GM08714 (cell line): ENCODE results near the gene PDZD7.

Source experiments
- H3K4me3 ChIP-seq: fragments of 200-500 bp; sonication (Bioruptor generic); 2 replicates; pipeline ENCODE4 v1.5.1; 2014; ENCODE audit warnings: mild to moderate bottlenecking, low read length, inconsistent platforms
- ZNF274 ChIP-seq: IDR thresholded peaks from 2 replicates; pipeline ENCODE4 v1.6.1; 2012; ENCODE audit warnings: mild to moderate bottlenecking, low read depth, low read length

PDZD7 gene

GRCh38 chr10:101031128-101031795, at the start of gene PDZD7, which contains the start of gene SFXN3:
PDZD7 (minus strand) TSS chr10:101031129; CDS start chr10:101030219, 910 bp downstream.
SFXN3 (plus strand) TSS chr10:101031234; CDS start chr10:101034695, 3,461 bp downstream.
- TF ChIP-seq ZNF274: no peak
- peak within 1 kb of the TSS; percentile 51; the same call in 1 of the 2 replicates for H3K4me3 ChIP-seq

GRCh38 chr10:101079874-101080273, 48.9 kb upstream of the PDZD7 start:
- H3K4me3 ChIP-seq: no peak overlapping the region
- TF ChIP-seq ZNF274: no peak

DNA sequence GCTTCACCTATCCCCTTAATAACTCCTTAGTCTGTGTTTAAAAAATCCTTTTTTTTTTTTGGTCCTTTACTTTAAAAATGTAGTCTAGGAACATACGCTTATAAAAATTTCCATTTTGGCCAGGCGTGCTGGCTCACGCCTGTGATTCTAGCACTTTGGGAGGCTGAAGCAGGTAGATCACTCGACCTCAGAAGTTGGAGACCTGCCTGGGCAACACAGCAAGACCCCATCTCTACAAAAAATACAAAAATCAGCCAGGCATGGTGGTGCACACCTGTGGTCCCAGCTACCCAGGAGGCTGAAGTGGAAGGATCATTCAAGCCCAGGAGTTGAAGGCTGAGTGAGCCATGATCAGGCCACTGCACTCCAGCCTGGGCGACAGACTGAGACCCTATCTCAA, 45.7 kb upstream of the PDZD7 start:
- TF ChIP-seq ZNF274: no peak

GRCh38 chr10:101075775-101076174, 44.8 kb upstream of the PDZD7 start:
- no peak for TF ChIP-seq ZNF274
- no peak overlapping the region for H3K4me3 ChIP-seq

More for the DNA sequence above, 45.7 kb upstream of the PDZD7 start:
- H3K4me3 ChIP-seq: no peak overlapping the region

DNA sequence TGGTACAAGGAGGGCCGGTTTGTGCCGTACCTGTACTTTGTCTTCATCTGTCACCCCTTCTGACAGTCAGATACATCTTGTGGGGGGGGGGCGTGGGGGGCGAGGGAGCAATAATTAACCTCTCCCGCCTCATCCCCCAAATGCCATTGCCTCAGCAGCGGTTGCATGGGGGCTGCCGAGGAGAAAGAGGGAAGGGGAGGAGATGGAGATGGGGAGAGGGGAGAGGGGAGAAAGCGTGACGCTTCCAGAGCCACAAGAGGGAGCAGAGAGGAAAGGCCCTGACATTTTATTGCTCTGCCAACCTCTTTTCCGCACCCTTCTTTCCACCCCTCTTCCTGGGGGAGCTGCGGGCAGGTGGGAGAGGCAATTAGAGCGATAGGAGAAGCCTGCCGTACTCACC, 42.7 kb upstream of the PDZD7 start:
- no peak for TF ChIP-seq ZNF274
- no peak overlapping the region for H3K4me3 ChIP-seq

DNA sequence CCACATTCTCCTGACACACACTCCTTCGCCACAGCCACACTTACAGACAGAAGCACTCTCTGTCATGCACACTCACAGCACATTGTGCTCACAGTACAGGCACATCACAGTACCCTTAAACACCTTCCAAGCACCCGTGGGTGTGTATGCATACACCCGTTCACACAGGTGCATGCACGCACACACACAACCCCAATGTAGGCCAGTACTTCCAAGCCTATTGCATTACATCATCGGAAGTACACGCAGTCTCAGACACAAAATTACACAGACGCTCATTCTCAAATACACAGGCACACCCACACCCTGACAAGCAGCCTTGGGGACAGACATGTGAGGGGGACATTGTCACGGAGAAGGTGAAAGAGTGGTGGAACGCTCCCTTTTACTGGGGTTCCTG, 42.0 kb upstream of the PDZD7 start:
- TF ChIP-seq ZNF274: no peak
- no peak overlapping the region for H3K4me3 ChIP-seq

DNA sequence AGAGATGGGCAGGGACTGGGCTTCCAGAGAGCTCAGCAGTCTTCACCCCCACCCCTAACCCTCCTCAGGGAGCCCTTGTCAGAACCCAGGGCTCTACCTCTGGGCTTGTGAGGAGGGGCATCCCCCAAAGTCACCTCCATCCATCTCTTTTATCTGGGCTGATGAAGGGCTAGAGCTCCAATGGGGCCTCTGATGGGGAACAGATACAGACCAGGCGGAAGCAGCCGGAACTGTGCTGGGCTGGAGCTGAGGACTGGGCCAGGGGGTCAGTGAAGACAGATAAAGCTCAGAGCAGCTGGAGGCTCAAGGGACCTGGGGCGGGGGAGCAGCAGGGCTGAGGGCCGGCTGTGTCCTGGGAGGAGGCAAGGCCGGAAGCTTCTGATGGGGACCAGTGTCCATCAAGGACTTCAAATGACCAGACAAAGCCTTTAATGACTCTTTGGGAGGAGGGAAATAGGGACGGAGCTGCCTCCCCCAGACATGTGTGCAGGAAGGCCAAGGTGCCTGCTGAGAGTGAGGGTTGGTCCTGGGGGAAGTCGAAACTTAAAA, 41.0 kb upstream of the PDZD7 start:
- no peak for TF ChIP-seq ZNF274
- no peak overlapping the region for H3K4me3 ChIP-seq

DNA sequence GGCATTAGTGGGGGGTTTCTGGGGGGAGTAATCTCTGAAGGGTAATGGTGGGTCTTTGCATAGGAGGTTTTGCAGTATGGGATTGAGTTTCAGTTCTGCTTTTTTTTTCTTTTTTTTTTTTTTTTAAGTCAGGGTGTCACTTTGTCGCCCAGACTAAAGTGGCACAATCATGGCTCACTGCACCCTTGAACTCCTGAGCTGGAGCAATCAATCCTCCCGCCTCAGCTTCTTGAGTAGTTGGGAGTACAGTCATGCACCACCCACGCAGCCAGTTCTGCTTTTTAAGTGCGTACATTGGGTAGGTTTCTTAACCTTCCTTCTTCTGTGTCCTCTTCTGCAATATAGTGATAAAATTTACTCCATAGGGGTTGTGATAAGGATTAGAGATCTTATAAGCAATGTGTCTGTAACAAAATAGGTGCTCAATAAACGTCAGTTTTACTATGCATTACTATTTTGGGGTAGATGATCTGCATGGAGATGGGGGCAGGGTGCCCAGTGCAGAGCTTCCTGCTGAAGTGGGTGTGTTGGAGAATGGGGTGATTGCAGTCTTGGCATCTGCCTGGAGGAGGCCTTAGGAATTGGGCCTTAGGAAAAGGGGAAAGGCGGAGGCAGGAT, 40.4 kb upstream of the PDZD7 start:
- H3K4me3 ChIP-seq: no peak overlapping the region
- TF ChIP-seq ZNF274: no peak

GRCh38 chr10:101070098-101070497, 39.2 kb upstream of the PDZD7 start:
- no peak for TF ChIP-seq ZNF274
- no peak overlapping the region for H3K4me3 ChIP-seq

DNA sequence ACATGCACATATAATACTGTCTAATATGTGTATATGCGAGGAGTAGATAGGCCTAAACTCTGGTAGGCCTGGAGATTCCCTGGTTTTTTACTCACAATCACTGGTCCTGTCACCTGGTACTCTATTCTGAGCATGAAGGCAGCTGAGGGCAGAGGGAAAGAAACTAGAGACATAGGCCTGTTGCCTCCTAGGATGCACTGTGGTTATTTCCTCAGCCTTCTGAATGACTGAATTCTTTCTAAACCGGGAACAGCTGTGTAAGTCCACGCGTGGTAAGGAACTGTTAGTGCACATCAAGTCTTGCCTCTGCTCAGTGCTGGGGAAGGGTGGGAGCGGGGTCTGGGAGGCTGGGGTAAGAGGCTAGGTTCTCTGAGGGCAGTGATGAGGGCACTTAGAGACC, 38.5 kb upstream of the PDZD7 start:
- H3K4me3 ChIP-seq: no peak overlapping the region
- TF ChIP-seq ZNF274: no peak

GRCh38 chr10:101067356-101068083, 36.6 kb upstream of the PDZD7 start:
- H3K4me3 ChIP-seq: peak overlapping the region; percentile 54; the same call in 1 of the 2 replicates
- no peak for TF ChIP-seq ZNF274

DNA sequence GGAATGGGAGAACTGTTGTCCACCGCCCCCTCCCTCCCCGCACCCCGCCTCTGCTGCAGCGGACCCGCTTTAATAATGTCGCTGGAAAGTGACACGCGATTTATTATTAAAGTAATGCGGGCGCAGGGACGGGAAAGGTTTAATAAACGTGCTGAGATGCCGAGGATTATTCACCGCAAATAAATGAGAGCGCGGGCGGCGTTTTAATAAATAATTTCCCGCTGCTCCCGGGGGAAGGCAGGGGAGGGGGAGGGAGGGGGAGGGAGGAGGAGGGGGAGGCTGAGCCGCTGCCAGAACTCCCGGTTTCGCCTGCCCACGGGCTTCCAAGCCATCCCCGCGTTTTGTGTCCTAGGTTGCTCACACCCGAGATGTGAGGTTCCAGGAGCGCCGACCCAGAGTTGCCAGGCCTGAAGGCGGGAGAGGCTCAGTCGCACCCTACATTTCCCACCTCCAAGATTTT, 36.0 kb upstream of the PDZD7 start:
- peak overlapping the region; percentile 54; the same call in 1 of the 2 replicates for H3K4me3 ChIP-seq
- no peak for TF ChIP-seq ZNF274

DNA sequence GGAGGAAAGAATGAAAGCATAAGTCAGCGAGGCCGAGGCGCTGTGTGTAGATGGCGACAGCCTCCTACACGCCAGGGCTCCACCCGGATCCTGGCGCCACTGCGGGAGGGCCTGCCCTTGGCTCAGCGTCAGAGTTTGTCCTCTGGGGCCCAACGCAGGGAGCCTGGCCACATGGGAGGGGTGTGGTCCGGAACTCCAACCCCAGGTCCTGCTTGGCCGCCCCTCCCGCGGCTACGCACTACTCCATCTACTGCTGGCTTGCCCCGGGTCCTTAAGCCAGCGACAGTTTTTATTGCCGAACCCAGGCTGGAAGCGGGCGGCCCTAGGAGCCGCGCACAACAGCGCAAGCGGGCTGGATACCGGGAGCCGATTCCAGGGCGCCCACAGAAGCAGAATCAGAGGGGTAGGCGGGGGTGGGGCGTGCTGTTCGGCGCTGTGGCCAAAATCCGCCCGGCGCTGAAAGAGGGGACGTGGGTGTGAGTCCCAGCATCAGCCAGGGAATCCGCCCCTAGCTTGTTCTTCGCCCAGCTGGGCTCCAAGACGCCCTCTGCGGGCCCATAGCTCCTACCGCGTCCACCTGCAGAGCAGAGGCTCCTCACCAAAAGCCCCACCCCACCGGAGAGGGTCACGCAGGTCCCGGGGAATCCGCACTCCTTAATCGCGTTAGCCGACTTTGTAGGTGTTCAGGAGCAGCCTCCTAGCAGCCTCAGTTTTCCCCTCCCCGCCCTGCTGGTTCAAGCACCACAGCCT, 35.4 kb upstream of the PDZD7 start:
- no peak for TF ChIP-seq ZNF274
- peak overlapping the region; percentile 28; the same call in 1 of the 2 replicates for H3K4me3 ChIP-seq
